HFFc6 (cell line): ENCODE measurements around the gene OSBPL5. TPM values are rescaled to one million over a fixed set of nuclear protein-coding genes. Genes with fewer than 3 reads are reported as not detected.

Source experiments
- DNase-seq: peaks from one replicate; pipeline ENCODE4 v3.0.0-alpha.2; 2018
- H3K27ac Mint-ChIP-seq: 2 replicates; pipeline ENCODE4 v1.8.0; 2020; ENCODE audit warnings: mild to moderate bottlenecking, mixed read lengths
- H3K27me3 Mint-ChIP-seq: 2 replicates; pipeline ENCODE4 v1.8.0; 2021; ENCODE audit warnings: mild to moderate bottlenecking, moderate library complexity, mixed read lengths; ENCODE audit not compliant: insufficient read depth
- H3K36me3 Mint-ChIP-seq: 2 replicates; pipeline ENCODE4 v1.8.0; 2021; ENCODE audit warnings: low read depth, mixed read lengths
- H3K4me1 Mint-ChIP-seq: 2 replicates; pipeline ENCODE4 v1.8.0; 2020; ENCODE audit warnings: low read depth, mixed read lengths
- H3K4me3 Mint-ChIP-seq: 2 replicates; pipeline ENCODE4 v1.8.0; 2020; ENCODE audit warnings: mild to moderate bottlenecking, moderate library complexity, mixed read lengths
- H3K9me3 Mint-ChIP-seq: 2 replicates; pipeline ENCODE4 v1.8.0; 2020; ENCODE audit warnings: mild to moderate bottlenecking, mixed read lengths
- total RNA-seq, 6 experiments: library from RNA; stranded (reverse); fragmentation: NEBNext Ultra II Directional; extraction: Animal tissue kit (Norgen Biotek cat#: 25700); gene quantifications; 2 replicates in 1 of 6; 3 replicates in 5 of 6; pipeline ENCODE4 v1.2.3, GENCODE V29; 2021
- TF ChIP-seq, protein P1 (sequence below): fragments of 200-600 bp; sonication (generic); IDR thresholded peaks from 2 replicates; pipeline ENCODE4 v1.5.0; 2021; ENCODE audit warnings: antibody characterized with exemption, mild to moderate bottlenecking

Gene OSBPL5
- total RNA-seq, 6 experiments from 2014 or later: 32.6 to 42.6 (median 36.7) TPM

DNA sequence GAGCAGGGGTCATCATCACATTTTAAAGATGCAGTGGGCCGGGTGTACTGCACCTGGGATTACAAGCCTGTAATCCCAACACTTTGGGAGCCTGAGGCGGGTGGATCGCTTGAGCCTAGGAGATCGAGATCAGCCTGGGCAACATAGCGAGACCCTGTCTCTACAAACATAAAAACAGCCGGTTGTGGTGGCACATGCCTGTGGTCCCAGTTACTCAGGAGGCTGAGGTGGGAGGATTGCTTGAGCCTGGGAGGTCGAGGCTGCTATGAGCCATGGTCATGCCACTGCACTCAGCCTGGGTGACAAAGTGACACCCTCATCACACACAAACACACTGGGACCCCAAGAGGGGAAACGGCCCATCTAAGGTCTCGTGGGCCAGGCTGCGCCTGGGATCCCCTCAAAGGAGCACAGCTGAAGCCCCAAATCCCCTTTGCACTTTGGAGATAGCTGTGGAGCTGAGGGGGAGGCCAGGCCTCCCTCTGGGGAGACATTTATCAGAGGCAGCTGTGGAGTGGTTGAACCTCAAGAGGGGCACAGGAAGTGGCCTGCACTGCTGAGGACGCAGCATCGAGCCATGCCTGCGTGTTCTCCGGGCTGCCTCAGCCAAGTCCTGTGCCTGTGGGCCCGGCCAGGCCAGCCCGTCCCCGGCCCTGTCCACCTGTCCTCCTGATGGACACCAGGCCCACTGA lies 27.5 kb downstream of the OSBPL5 start:
- no peak overlapping the region for H3K27ac Mint-ChIP-seq
- peaks cover 4% of the 10 kb centered on the region; the same call in 1 of the 2 replicates for H3K27me3 Mint-ChIP-seq
- TF ChIP-seq, protein P1, sequence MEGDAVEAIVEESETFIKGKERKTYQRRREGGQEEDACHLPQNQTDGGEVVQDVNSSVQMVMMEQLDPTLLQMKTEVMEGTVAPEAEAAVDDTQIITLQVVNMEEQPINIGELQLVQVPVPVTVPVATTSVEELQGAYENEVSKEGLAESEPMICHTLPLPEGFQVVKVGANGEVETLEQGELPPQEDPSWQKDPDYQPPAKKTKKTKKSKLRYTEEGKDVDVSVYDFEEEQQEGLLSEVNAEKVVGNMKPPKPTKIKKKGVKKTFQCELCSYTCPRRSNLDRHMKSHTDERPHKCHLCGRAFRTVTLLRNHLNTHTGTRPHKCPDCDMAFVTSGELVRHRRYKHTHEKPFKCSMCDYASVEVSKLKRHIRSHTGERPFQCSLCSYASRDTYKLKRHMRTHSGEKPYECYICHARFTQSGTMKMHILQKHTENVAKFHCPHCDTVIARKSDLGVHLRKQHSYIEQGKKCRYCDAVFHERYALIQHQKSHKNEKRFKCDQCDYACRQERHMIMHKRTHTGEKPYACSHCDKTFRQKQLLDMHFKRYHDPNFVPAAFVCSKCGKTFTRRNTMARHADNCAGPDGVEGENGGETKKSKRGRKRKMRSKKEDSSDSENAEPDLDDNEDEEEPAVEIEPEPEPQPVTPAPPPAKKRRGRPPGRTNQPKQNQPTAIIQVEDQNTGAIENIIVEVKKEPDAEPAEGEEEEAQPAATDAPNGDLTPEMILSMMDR: no peak
- DNase-seq: no peak
- H3K4me3 Mint-ChIP-seq: no peak overlapping the region
- H3K36me3 Mint-ChIP-seq: no peaks in the 10 kb centered on the region
- H3K9me3 Mint-ChIP-seq: no peaks in the 10 kb centered on the region
- H3K4me1 Mint-ChIP-seq: no peaks in the 10 kb centered on the region

DNA sequence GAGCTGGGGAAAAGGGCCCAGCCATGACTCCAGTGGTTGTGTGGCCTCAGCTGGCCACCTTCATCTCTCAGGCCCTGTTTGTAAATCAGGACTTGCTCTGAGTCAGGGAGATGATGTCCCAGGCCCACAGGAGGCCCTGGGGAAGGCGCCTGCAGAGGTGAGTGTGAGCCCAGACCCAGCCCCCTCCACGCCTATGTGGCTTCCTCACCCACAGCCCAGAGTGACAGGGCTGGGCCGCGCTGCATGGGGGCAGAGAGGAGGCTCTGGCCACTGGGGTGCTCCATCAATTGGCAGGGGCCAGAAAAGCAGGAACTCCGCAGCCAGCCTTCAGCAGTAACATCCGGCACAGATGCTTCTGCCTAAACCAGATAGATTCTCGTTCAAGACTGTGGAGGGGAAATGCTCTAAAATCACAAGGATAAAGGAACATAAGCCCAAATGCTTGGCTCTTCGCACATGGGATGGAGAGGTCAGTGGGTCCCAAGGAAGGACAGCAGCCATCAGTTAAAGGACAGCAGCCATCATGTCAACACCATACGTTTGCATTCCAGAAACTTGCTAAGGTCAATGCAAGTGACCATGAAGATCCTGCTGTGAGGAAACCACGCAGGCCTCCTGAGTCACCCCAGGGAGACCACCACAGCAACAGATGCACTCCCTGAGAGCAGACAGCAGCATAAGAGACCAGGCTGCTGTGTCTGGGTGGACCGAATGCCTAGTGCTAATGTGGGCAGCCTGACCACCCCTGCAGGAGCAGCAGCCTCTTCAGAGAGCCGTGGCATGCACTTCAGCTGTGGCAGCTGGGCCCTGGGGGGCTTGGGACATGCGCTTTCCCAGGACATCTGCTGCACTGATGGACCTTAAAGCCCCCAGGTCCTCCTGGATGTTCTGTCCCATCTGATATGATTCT lies 28.3 kb downstream of the OSBPL5 start:
- Mint-ChIP-seq H3K36me3 (no peaks in the 10 kb centered on the region), H3K4me1 (no peaks in the 10 kb centered on the region), H3K27me3 (peaks cover 2% of the 10 kb centered on the region; the same call in 1 of the 2 replicates), H3K27ac (no peak overlapping the region), H3K9me3 (no peaks in the 10 kb centered on the region), H3K4me3 (no peak overlapping the region)
- DNase-seq: no peak
- TF ChIP-seq, protein P1: no peak

DNA sequence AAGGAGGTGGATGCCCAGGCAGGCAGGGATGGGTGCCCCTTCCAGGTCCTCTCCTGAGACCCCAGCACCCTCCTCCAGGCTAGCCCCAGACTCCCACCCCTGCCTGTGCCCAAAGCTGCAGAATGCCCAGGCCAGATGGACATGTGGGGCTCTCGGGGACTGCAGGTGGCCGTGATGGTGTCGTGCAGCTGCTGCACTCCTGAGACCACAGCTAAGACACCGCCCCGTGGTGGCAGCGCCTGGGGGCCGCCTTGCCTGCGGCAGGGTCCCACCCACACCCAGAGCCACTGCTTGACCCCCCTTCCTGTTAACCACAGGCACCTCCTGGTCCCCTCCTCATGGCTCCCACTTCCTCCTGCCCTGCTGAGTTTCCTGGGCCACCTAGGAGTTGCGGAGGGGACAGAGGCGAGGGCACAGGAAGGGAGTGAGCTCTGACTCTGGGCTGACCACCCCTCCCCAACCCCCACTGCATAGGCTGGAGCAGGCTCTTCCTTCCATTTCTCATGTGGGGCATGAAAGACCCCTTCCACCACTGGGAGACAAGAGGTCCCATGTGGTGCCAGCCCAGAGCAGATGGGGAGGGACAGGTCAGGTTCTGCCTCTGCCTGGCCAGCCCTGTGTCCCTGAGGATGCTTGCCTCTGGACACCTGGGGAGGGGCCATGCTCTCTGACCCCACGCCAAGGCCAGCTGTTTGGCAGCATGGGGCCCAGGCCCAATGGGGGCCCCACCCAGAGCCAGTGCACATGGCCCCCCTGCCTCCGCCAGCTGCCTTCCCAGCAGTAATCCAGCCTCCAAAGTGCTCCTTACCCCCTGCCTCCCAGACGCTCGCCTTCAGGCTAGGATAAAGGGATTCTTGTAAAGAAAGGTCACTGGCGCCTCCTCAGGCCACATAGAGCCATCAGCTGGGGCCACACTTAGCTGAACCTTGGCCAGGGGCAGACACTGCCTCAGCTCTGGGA lies 29.3 kb downstream of the OSBPL5 start:
- Mint-ChIP-seq H3K4me1 (no peaks in the 10 kb centered on the region), H3K27me3 (peaks cover 2% of the 10 kb centered on the region; the same call in 1 of the 2 replicates), H3K36me3 (no peaks in the 10 kb centered on the region), H3K27ac (no peak overlapping the region), H3K4me3 (no peak overlapping the region), H3K9me3 (no peaks in the 10 kb centered on the region)
- DNase-seq: no peak
- TF ChIP-seq, protein P1: no peak

DNA sequence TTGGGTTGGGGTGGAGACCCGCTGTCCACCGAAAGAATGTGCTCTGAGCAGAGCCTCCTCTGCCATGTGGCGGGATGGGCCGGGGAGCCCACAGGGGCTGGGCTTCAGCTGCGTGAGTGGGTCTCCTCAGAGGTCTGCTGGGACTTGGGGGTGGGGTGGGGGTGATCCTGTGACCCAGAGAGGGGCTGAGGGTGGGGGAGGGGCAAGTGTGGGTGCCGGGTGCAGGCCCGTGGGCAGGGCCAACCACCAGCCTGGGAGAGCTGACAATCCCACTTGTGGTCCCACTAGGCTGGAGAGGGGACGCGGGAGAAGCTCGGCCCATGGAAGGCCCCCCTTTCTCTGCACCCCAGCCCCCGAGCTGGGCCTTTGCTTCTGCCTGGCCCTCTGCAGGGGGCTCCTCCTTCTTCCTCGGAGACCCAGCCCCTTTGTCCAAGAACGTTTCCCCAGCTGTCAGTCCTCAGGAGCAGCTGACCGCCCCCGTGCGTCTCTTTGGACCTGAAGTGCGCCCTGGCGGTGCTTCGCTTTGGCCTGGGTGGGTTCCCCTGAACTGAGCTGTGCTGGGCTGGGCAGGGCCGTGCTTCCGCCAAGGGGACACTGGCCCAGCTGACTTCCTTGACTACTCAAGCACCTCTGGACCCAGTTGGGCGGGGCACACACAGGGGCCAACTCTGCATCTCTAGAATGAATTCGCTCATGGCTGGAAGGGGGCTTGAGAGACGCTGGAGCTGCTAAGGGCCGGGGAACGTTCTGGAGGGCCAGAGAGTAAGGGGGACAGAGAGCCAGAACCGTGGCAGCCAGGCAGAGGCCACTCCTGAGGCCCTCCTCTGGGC lies 30.2 kb downstream of the OSBPL5 start:
- Mint-ChIP-seq H3K27me3 (peaks cover 2% of the 10 kb centered on the region; the same call in 1 of the 2 replicates), H3K27ac (no peak overlapping the region), H3K9me3 (no peaks in the 10 kb centered on the region), H3K36me3 (no peaks in the 10 kb centered on the region), H3K4me3 (no peak overlapping the region), H3K4me1 (no peaks in the 10 kb centered on the region)
- TF ChIP-seq, protein P1: no peak
- DNase-seq: no peak
